HG02884 (cell line): ENCODE results near the gene SPAG16.

Source experiments
- ATAC-seq: cut with Tn5 transposase; IDR thresholded peaks from one replicate; pipeline ENCODE4 v1.9.1; 2021; ENCODE audit warnings: mild to moderate bottlenecking, moderate library complexity; ENCODE audit not compliant: unreplicated experiment

Gene SPAG16

DNA sequence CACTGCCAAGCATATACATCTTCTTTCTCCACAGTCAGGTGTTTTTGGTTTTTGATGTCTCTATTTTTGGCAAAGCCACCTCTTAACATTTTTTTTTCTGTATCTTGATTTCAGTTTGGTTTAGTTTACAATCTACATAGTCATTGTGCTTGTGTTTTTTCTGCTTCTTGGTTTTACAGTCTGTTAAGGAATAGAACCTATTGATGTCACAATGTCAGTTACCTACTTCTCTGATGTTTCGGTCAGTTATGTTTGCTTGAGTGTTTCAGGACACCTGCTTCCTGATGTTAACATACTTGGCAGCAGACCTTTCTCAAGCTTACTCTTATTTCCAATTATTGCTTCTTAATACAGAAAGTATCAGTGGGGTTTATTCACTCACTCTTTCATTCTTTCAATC is 253.3 kb downstream of the SPAG16 start:
- peak; percentile 78 for ATAC-seq

DNA sequence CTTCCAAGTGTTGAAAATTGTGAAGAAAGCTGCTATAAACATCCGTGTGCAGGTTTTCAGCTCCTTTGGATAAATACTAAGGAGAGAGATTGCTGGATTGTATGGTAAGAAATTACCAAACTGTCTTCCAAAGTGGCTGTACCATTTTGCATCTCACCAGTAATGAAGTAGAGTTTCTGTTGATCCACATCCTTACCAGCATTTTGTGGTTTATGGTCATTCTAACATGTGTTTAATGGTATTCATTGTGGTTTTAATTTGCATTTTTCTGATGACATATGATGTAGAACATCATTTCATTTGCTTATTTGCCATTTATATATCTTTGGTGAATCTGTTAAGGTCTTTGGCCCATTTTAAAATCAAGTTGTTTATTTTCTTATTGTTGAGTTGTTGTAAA is 260.7 kb downstream of the SPAG16 start:
- no peak for ATAC-seq

DNA sequence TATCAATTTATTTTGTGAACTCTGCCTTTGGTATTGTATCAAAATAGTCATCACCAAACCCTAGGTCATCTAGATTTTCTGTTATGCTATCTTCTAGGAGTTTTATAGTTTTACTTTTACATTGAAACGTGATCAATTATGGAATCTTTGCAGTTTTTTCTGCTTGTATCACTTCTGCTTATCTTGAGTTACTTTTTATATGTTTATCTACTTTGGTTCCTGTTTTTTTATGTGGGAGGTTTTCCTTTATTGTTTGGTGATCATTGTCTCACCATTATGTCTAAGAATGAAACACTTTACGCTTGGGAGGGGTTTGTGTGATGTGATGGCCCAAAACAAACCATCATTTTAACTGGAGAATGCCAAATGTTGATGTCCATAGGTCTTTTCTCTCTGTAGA is 261.2 kb downstream of the SPAG16 start:
- ATAC-seq = peak; percentile 65

DNA sequence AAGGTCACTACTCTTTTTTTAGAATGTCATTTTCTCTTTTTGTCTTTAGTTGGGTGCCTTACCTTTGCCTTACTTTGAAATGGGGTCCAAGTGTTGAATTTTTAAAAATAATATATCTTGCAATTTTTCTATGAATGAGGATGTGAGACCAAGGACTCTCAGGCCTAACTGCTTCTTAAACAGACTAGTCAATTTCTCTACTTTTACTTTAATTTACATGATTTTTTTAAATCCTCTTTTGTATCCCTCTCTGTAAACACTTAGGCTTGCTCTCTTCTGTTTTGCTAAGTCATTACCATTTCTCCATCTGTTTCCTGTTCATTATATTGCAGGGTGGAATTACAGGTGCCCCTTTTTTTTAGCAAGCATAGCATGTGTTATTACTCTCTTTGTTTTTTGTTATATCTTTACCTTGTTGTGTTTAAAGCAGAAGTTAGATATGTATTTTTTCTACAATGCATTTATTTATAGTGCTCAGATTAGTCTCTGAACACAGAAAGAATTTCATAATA is 261.8 kb downstream of the SPAG16 start:
- no peak for ATAC-seq

DNA sequence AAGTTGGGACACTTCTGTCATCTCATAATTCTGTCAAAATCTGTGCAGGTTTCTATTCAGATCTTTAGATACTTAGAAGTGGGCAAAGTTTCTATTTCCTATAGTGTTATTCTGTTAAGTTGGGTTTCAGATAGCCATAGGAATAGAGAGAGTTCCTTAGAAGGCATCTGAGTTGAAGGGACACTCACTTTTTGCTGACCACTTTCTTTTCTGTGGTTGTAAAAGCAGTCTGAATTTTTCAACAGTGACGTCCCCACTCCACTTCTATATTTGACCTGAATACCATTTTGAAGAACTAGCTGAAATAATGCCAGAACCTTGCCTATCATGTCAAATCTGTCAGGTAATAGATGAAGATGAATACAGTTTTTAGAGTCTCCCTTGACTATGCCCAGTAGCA is 267.3 kb downstream of the SPAG16 start:
- no peak for ATAC-seq

DNA sequence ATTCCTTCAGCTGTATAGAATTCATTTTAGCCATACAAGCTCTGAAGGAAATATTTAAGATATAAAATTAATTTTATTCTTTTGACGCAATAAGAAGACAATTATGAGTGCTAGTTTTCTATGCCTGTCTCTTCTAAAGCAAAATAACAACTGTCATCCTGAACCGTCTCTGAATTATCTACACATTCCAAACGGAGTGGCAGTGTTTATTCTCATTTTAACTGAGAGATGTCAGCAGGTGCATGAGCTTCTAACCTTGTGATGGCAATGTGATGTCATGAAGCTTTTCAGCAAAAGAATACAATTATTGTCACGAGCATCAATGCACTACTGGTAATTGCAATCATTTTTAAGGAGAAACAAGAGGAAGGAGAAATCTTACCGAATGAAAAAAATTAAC is 274.8 kb downstream of the SPAG16 start:
- ATAC-seq = no peak

DNA sequence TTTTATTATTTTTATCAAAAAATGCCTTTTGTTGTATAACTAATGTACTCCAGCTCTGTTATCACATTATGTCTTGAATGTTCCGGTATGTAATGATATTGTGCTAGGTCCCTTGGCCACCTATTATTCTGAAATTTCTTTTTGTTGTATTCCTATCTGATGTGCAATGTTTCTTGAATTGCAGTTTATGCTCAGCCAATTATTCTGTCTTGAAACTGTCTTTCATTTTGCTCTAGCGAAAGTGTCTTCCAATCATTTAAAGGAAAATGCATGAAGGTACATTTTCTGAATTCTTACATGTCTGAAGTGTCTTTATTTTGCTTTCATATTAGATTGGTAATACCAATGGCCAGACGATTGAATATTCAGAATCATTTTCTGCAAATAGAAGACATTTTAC is 277.5 kb downstream of the SPAG16 start:
- ATAC-seq = no peak

DNA sequence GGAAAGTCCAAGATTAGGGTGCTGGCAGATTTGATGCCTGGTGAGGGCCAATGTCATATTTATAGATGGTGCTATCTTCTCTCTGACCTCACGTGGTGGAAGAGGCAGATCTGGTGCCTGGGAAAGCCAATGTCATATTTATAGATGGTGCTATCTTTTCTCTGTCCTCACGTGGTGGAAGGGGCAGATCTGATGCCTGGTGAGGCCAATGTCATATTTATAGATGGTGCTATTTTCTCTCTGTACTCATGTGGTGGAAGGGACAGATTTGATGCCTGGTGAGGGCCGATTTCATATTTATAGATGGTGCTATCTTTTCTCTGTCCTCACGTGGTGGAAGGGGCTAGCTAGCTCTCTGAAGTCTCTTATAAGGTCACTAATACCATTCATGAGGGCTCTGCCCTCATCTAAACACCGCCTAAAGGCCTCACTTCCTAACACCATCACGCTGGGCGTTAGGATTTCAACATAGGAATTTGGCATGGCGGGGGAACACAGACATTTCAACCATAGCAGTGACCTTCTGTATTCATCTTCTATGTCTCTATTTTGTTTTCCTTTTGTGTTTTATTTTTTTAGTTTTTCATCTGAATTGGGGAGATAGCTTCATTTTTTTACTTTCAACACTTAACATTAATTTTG is 278.4 kb downstream of the SPAG16 start:
- ATAC-seq = no peak

DNA sequence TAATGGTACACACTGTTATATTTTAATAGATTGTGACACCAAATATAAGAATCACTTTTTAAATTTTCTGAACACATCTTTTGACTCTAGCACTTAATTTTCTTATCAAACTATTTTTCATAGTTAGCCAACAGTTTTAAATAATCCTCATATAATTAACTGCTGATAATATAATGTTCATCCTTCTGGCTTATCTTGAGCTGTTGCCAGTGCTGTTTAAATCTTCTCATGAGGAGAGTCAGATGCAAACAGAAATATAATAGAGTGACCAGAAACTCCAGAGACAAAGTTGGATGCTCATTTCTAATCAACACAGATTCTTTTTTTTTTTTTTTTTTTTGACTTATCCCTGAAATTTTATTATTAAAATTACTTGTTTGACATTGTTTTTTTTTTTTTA is 282.6 kb downstream of the SPAG16 start:
- ATAC-seq = no peak

DNA sequence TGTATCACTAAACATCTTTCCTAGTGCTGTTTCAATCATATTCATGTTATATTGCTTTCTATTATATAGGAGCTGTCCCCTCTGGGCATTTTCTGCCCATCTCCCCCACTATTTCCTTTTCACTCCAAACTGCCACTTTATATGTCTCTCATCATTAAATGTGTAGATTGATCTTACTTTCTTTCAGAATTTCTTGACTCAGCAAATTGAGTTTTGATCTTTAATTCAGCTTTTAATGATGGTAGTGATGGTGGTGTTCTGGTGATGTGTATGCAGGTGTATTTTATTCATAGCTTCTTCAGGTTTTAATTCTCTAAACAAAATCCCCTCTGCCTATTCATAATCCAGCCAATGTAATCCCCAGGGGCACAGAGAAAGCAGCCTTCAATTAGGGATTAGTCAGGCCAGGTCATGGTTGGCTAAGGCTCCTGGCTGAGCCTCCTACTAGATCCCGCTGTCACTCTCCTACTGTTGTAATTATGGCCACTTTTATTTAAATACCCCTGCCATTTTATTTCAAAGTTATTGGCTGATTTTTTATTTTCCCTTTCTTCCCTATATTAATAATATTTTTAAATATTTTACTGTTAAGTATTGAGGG is 325.4 kb downstream of the SPAG16 start:
- no peak for ATAC-seq

DNA sequence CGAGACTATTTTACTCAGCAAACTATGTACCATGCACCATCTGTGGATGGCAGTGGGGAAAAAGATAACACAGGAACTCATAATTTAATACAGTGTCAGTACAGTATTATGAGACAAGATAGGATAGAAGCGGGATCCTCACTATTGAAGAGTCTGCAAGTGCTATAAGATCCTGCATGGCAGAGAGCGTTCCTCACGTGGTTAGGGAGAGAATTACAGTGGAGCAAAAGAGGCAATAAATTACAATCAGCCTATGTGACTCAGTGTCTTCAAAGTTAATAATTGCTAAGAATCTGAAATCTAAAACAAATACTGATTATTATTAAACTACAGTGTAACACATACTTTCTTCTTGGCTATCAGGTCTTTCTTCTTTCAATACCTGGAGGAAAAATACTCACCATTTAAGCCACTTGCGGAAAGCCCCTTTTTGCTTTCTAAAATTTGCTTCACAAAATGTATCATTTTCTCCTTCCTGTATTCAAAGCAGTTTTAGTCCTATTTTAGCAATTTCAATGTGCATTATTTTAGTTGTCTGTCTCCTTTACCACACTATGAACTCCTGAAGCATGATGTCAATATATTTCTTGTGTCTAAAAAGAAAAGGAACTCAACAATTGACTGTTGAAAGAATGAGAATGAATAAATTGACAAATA is 342.9 kb downstream of the SPAG16 start:
- ATAC-seq = peak; percentile 69

DNA sequence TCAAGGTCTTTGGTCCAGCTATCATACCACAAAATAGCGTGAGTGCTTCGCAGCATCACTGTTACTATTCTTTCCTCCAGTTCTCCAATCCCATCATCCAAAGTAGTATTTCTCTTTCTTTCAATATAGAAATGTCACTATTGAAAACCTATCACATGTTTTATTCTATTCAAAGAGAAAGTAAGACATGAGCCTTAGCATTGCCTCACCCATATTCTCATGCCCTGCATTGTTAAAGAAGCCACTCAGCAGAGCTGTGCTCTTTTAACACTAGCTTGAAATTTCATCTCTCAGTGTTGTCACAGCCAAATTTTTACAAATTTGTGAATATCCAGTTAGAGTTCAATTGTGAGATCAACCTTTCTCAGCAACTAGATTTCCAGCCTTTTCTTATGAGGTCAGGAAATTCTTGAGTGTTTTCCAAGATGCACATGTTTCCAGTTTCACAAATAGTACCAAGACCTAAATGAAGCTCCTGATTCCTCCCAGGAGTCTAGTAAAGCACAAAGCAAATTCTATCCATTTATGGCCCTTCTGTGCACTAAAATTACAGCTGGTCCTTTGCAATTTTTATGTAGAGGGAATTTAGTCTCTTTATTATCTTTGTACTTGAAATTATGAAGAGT is 343.7 kb downstream of the SPAG16 start:
- ATAC-seq = peak; percentile 49

DNA sequence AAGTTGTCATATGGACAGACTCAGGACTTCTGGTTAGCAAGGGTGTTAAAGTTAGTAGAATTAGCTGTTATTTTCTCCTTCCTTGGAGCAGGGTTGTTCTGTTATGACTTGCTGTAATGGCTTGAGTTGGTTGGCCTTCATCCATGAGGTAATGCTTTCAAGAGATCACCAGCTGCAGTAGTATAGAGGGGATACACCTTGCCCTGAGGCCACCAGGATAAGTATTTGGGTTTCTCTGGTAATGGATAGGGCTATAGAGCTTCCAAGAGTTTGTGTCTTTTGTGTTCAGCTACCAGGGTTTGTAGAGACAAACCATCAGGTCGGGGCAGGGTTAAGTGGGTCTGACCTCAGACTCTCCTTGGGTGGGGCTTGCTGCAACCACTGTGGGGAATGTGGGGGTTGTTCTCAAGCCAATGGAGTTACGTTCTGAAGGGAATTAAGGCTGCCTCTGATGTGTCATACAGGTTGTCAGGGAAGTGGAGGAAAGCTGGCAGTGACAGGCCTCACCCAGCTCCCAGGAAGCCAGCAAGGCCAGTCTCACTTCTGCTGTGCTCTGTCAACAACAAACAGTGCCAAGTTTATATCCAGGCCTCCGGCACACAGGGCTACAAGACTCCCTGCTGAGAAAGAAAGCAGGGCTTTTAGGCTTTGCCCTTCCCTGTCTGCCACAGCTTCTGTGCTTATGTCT is 356.6 kb downstream of the SPAG16 start:
- no peak for ATAC-seq

DNA sequence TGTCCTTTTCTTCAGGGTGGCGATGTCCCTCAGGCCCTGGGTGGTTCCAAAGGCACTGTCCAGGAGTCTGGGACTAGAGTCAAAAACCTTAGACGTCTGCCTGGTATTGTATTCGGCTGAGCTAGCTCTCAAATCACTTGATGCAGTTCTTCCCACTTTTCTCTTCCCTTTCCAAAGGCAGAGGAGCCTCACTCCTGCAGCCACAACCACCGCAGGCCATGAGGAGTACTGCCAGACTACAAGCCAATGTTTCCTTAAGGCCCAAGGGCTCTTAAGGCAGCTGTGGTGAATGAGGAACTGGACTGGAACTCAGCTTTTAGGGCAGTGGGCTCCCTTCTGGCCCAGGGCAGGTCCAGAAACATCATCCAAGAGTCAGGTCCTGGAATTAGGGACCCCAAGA is 360.7 kb downstream of the SPAG16 start:
- no peak for ATAC-seq

DNA sequence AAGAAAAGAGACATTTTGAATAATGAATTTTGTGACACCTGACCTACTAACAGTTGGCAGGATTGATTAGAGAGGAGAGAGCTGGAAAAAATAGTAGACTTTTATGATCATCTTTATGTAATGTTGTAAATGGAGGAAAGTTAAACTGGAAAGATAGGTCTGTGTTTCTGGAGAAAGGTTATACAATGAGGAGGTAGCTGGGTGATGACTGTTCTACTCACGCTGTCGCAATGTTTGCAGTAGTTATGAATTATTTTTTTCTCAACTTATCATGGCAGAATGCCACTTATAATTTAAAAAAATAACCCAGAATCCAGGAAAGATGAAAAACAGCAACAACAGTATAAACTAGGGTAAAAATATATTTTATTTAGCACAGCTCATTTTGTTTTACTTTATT is 364.9 kb downstream of the SPAG16 start:
- no peak for ATAC-seq

DNA sequence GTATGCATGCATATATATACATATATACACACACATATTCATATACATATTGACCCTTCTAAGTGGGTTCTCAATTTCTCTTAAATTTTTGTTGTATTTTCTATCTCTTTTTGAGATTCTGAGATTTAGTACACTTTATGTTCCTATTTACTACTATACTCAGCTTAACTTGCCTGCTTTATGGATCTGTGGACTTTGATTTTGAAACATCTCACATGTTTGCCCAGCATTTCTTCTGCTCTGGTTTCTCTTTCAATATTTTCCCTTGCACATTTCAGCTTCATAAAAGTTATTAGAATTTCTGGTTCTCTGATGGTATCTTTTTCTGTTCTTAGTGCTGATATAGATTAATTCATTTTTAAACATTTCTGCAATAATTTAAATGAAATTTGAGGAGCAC is 380.6 kb downstream of the SPAG16 start:
- no peak for ATAC-seq

DNA sequence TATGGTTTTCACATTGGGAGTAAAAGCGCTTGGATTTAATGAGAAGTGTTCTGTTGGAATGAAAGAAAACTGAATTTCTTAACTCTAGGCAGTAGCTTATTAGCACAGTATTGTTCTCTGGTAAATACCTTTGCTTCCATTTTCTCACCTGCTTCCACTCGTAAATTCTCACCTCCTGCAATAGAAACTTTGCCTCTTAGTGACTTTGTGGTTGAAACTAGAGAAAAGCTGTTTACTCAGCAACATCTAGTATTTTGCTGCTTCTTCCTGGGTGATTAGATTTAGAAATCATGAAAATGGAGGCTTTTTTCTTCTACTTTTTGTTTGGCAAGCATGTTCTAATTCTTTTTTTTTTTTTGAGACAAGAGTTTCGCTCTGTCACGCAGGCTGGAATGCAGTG is 385.4 kb downstream of the SPAG16 start:
- ATAC-seq = no peak

DNA sequence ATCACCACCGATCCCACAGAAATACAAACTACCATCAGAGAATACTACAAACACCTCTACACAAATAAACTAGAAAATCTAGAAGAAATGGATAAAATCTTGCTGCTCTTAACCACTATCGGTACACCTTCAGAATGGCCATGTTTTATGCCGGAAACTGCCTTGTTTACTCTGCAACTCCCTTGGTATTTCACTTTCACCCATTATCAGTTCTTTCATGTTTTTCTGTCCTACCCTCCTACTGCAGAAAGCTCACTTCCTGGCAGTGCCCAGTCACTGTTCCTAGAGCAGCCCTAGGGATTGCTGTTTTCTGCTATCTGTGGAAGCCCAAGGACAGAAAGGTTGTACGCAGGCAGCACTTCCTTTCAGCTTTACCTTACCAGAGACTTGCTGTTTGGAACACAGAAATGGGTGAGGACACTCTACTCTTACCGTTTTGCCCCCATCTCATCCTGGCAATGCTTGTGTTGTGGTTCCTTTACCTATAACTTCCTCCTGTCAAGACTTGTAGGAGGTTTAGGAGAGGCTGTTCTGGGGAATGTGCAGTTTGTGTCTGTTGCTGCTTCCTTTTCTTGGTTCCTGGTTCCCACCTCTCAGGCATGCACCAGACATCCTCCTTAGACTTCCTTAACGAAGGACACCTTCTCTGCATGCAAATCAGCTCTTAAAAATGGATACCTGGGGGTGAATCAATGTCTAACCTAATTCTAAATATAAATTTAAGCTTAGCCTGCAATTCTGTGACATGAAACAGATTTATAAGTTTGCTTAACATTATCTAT is 394.4 kb downstream of the SPAG16 start:
- peak; percentile 61 for ATAC-seq

DNA sequence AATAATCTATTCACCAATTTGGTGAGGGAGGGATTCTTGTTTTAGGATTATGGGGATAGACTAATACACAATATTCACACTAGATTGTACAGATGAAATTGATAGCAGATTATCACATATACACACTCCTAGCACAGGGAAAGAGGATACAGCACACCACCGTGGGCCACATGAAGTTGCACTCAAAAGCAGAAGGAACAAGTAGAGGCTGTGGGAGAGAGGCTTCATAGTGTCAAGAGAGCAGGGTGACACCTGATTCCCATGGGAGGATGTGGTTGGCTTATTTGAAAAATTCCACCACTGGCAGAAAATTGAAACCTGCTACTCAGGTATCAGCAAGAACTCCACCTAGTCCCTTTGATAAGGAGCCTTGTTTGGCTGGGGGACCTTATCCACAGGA is 395.6 kb downstream of the SPAG16 start:
- ATAC-seq = no peak

DNA sequence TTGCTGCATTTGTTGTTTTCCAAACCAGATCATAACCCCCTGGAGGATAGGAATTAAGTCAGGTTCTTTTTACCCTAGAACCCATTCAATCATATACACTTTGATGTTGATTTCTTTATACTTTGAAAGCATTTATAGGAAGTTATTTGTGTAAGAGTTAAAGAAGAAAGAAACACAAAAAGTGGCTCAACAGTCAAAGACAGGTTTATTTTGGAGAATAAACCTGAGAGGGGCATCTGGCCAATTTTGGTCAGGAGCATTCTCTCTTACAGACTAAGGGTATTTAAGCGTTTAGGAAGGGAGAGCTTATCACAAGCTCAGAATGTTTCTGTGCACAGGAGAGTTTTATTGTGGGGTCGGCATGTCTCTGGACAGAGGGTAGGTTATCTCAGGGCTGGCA is 398.0 kb downstream of the SPAG16 start:
- no peak for ATAC-seq

DNA sequence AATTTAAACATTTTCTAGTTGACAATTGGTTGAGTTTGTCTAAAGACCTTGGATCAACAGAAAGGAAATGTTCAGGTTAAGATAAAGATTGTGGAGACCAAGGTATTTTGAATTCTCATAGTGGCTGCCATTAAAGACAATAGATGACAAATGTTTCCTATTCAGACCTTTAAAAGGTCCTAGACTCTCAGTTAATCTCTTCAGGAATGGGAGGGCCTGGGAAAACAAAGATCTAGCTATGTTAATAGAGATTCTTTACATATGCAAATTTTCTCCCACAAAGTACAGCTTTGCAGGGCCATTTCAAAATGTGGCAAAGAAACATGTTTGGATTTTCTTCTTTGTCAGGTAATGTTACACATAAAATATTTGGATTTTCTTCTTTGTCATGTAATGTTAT is 403.9 kb downstream of the SPAG16 start:
- ATAC-seq = no peak
